ENCODE data around the gene ZNF761. TPM values are rescaled to one million over a fixed set of nuclear protein-coding genes. Genes with fewer than 3 reads are reported as not detected.

The ZNF761 gene
- total RNA-seq, 1 experiment from 2014 or later: 32.7 TPM

DNA sequence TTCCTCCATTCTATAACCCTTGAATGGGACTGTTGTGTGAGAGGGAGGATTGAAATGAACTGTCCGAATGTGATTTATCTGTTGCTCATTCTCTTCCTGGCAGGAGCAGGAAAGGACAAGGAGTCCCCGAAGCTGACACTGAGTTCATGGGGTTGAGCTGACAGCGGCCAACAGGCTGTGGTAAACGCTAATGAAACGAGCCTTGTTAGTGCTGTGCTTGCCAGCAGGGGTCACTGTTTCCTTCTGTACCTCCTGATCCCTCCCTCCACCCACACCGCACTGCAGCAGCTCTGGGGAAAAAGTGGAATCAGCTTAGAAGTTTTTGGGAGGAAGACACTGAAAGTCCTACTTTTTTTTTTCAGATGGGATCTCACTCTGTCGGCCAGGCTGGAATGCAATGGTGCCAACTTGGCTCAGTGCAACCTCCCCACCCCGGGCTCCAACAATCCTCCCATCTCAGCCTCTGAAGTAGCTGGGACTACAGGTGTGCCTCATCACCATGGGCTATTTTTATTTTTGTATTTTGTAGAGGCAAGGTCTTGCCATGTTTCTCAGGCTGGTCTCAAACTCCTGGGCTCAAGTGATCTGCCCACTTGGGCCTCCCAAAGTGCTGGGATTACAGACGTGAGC lies 6.7 kb upstream of the ZNF761 start:
- Mint-ChIP-seq H3K36me3 (ENCODE audit: insufficient read depth in 1 of 3, low read depth in 3 of 3) (no peaks in the 10 kb centered on the region), H3K4me1 (peaks cover 14 to 23% of the 10 kb centered on the region in 2 experiments), H3K9me3 (no peaks in the 10 kb centered on the region), H3K27ac (no peak overlapping the region), H3K27me3 (ENCODE audit: low read depth) (no peaks in the 10 kb centered on the region), H3K4me3 (no peak overlapping the region)
- no CpG with 5 or more reads among the region's 9 CpGs for WGBS (ENCODE audit: extremely low coverage, insufficient read length, low lambda C conversion rate)
- Histone ChIP-seq H4K8ac (replicated peaks; ENCODE audit: insufficient read length, low read depth, low read length) (no peak overlapping the region), H2BK120ac (ENCODE audit: low read depth, low read length, poor library complexity, severe bottlenecking) (no peak overlapping the region), H2AK5ac (ENCODE audit: insufficient read length, low read length) (no peak overlapping the region), H3K27ac (ENCODE audit: insufficient read length, low read depth, low read length) (no peak overlapping the region), H3K18ac (ENCODE audit: insufficient read length, low read depth, low read length) (no peak overlapping the region), H4K5ac (ENCODE audit: insufficient read length, low read depth, low read length) (no peak overlapping the region), H4K20me1 (ENCODE audit: control insufficient read depth, insufficient read depth, insufficient read length) (no peaks in the 10 kb centered on the region), H3K4ac (ENCODE audit: low read depth, low read length) (no peak overlapping the region), H3K4me1 (ENCODE audit: insufficient read depth, low read length) (no peaks in the 10 kb centered on the region), H3K79me2 (ENCODE audit: insufficient read depth, low read length) (no peaks in the 10 kb centered on the region), H3K56ac (ENCODE audit: insufficient read length, low read depth, low read length) (no peak overlapping the region), H3T11ph (ENCODE audit: low read length) (no peak overlapping the region), H2BK5ac (ENCODE audit: insufficient read length, low read length) (no peak overlapping the region), H3K4me2 (ENCODE audit: insufficient read depth, insufficient read length, low read length) (no peak overlapping the region), H2AFZ (ENCODE audit: low read length) (no peak overlapping the region), H3K14ac (ENCODE audit: insufficient read depth, low read length) (no peak overlapping the region), H3K23ac (ENCODE audit: insufficient read length, low read depth, low read length) (no peak overlapping the region), H2BK12ac (ENCODE audit: insufficient read length, low read depth, low read length) (no peak overlapping the region), H3K79me1 (ENCODE audit: insufficient read depth, low read depth, low read length, poor library complexity, severe bottlenecking) (no peaks in the 10 kb centered on the region), H2BK20ac (ENCODE audit: low read depth, low read length, poor library complexity, severe bottlenecking) (no peak overlapping the region), H4K91ac (ENCODE audit: insufficient read length, low read depth, low read length) (no peak overlapping the region), H3K9me3 (ENCODE audit: control insufficient read depth, low read depth, low read length) (no peaks in the 10 kb centered on the region), H2BK15ac (ENCODE audit: low read depth, low read length) (no peak overlapping the region), H3K27me3 (ENCODE audit: insufficient read depth, low read length) (no peaks in the 10 kb centered on the region), H3K9ac (ENCODE audit: extremely low read depth, insufficient read length, low read length) (no peak overlapping the region), H3K23me2 (ENCODE audit: insufficient read length, low read depth, low read length, poor library complexity, severe bottlenecking) (no peaks in the 10 kb centered on the region)
- TF ChIP-seq, protein P1, sequence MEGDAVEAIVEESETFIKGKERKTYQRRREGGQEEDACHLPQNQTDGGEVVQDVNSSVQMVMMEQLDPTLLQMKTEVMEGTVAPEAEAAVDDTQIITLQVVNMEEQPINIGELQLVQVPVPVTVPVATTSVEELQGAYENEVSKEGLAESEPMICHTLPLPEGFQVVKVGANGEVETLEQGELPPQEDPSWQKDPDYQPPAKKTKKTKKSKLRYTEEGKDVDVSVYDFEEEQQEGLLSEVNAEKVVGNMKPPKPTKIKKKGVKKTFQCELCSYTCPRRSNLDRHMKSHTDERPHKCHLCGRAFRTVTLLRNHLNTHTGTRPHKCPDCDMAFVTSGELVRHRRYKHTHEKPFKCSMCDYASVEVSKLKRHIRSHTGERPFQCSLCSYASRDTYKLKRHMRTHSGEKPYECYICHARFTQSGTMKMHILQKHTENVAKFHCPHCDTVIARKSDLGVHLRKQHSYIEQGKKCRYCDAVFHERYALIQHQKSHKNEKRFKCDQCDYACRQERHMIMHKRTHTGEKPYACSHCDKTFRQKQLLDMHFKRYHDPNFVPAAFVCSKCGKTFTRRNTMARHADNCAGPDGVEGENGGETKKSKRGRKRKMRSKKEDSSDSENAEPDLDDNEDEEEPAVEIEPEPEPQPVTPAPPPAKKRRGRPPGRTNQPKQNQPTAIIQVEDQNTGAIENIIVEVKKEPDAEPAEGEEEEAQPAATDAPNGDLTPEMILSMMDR (conservative IDR thresholded peaks at IDR 0.05): peak; percentile 87
- peak; percentile 87 for DNase-seq

Data from H9 (cell line).